Inferior parietal cortex (tissue), 1 donor: ENCODE measurements around the gene NFRKB.

Experiments
- DNase-seq: peaks from one replicate; pipeline ENCODE4 v3.0.0-alpha.2; 2016; ENCODE audit errors: extremely low spot score

NFRKB gene

GRCh38 chr11:129895126-129896041, at the start of gene NFRKB:
Gene NFRKB, minus strand, starts transcription at chr11:129895578. Its CDS starts 2,729 bp downstream, at chr11:129892849.
- peak; percentile 71 for DNase-seq

DNA sequence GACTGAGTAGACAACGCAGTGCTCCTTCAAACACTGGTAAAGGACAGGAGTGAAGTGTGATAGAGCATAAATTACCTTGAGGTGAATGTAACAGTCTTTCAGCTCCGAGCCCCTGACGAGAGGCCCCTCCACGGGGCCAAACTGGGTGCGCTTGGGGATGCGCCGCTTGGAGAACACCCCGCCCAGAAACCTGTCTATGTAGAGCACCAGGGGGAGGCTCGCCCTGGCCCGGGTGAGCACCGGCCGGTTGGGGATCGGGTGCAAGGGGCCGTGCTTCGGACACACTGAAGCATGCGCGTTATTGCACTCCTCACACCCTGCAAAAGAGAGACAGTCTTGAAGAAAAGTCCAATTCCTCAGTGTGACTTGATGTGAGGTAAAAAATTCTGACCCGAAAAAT, 49.3 kb upstream of the NFRKB start:
- DNase-seq, result no peak

GRCh38 chr11:129943036-129943435, 47.7 kb upstream of the NFRKB start:
- DNase-seq, result no peak

DNA sequence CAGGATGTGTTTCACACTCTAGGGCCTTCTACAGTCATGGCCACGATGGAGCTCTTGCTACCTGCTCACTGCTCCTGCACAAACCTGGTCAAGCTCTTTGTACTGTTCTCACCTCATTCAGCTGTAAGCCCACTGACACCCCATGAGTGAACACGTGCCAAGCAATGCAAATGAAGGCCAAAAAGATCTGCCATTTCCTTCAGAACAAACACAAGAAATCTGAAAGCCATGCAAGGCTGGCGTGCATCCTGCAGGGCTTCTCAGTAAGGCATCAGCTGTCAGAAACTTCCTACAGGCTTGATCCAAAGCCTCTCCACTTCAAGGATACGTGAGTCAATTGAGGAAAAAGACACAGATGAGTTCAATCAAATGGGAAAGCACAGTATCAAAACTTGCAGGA, 44.1 kb upstream of the NFRKB start:
- no peak for DNase-seq

DNA sequence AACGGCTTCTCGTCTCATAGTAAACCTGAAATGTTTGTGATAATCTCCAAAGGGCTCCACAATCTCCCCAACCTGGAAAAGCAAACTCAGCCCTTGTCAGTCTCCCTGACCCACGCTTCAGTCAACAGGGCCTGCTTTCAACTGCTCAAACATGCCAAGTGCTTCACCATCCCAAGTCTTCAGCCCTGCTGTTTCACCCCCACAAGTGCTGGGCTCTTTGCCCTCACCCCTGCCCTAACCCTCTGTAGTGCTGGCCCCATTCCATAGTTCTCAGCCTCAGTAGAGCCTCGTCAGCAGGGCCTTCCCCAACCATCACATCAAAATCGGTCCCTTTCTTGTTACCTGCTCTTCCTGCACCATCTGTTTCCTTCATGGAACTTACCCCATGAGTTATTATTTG, 43.4 kb upstream of the NFRKB start:
- DNase-seq, result no peak

DNA sequence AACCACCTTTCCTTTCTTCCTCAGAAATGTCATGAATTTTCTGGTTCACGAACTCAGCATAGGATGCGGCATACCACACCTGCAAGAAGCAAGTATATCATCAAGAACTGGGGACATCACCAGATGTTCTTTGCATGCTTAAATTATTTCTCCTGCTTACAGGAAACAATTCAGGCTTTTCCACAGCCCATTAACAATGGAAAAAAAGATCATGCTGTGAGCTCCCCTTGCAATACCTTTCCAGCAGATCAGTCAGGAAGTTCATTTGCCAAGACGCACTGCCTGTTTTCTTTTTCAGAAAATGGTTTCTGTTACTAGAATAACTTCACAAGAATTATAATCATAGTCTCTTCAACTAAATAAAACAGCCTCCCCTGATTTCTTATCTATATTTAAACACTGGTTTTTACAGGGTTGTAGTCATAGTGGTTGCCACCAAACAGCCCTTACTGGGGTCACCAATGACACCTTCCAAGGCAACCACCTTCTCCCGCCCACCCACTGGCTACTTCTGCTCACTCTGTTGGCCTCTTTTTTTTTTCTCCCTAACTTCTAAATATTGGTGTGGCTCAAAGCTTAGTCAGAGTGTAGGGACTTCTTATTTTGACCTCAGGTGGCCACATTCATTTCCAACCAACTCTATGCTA, 42.3 kb upstream of the NFRKB start:
- DNase-seq, result no peak

GRCh38 chr11:129935723-129936122, 40.3 kb upstream of the NFRKB start:
- no peak for DNase-seq

GRCh38 chr11:129933891-129934290, 38.5 kb upstream of the NFRKB start:
- no peak for DNase-seq

DNA sequence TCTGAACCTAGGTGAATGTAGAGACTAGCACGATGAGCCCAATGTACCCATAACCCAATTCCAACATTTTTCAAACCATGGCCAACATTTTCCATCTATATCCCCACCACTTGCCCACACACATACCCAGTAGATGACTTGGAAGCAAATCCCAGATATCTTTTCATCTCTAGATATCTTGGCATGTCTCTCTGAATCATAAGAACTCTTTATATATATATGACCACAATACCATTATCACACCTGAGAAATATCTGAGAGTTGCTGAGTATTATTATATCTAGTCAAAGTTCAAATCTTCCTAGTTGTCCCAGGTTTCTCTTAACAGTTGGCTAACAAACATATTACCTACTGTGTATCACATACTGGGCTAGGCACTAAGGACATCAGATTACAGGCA, 37.9 kb upstream of the NFRKB start:
- DNase-seq, result no peak

GRCh38 chr11:129932381-129933067, 37.1 kb upstream of the NFRKB start:
- no peak for DNase-seq

DNA sequence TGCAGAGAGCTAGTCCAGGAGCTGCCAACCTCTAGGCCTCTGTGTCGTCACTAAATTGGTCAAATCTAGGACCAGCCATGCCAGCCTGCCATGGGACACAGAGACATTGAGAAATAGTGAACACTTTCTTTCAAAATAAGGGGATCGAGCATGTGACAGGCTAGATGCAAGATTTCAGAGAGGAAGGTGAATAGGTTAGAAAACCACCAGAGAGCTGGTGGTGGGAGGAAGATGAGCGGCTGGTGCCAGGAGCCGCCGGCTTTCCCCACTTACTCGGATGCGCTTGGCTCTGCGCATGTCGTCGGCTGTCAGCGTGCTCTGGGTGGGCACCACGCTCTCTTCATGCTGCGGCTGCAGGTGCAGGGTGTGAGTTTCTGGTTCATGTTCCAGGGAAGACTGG, 35.4 kb upstream of the NFRKB start:
- no peak for DNase-seq

- no peak for DNase-seq
Observed at GRCh38 chr11:129930296-129930695, 34.9 kb upstream of the NFRKB start.

DNA sequence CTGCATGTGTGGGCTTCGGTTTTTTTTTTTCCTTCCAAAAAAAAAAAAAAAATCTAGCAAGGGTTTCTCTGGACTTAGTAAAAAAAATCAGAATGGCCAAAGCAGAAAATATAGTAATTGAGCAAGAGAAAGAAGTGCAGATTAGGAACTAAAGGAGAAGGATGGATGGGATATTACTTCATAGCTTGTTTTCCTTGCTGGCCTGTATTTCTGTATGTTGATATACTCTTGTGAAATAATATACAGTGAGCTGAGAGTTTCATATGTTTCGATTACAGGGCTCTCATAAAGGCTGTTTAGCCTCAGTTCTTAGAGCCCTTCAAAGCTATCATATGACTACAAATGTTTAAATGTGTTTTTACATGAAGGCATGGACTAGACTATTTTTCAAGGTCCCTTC, 34.3 kb upstream of the NFRKB start:
- no peak for DNase-seq

- DNase-seq, result no peak
Observed at GRCh38 chr11:129928923-129929692, 33.7 kb upstream of the NFRKB start.

GRCh38 chr11:129922674-129923073, 27.3 kb upstream of the NFRKB start:
- no peak for DNase-seq

- DNase-seq, result no peak
Observed at GRCh38 chr11:129918361-129918760, 23.0 kb upstream of the NFRKB start.

GRCh38 chr11:129917231-129917630, 21.9 kb upstream of the NFRKB start:
- DNase-seq, result no peak

DNA sequence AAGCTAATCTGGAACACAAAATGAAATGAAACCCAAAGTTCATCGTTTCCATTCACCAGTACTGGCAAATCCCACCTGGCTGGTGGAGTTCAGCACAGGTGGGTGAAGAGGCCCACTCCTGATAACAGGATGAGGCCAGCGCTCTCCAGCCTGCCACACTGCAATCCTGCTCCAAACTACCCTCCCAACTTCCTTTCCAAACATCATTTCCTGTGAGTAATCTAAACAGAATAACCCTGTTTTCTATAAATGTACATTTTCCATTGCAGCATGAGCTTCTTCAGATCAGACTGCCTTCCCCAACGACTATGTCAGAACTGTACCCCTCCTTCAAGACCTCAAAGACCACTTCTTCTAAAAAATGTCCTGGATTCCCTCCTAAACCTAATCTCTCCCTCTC, 15.9 kb upstream of the NFRKB start:
- no peak for DNase-seq

DNA sequence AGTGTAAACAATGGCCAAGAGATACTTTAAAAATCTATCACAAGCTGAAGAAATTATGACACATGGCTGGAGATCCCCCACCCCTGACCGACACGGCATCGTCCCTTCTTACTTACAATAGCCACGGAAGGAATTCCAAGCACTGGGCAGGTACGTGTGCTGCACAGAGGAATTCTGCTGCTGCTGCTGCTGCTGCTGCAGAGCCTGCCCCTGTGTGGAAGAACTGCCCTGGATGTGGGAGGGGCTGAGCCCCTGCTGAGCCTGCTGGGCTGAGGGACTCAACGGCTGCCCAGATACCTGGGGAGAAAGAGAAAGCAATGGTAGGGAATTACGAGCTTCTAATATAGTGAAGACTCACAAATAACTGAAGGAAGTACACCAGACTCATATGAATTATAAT, 15.0 kb upstream of the NFRKB start:
- DNase-seq, result no peak

- DNase-seq, result no peak
Observed at GRCh38 chr11:129905402-129905801, 10.0 kb upstream of the NFRKB start.

GRCh38 chr11:129896062-129896461, 684 bp upstream of the NFRKB start:
- DNase-seq, result no peak
